ENCODE data around the gene PARN.

DNA sequence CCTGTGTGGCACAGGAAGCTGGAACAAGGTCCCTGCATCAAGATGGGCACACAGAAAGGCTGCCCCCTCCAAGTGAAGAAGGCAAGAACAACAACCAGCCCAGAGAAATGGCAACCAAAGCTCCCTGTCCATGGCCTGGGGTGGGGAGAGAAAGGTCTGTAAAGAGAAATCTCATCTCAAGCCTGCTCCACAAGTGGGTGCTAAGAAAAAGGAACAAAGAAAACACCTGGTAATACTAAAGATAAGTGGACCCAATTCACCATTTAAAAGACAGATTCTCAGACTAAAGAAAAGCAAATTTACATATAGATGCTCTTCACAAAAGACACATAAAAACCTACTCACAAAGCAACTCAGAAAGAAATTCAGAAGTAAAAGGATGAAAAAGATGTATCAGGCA is 107.4 kb downstream of the PARN start:
- TF ChIP-seq, protein P1, sequence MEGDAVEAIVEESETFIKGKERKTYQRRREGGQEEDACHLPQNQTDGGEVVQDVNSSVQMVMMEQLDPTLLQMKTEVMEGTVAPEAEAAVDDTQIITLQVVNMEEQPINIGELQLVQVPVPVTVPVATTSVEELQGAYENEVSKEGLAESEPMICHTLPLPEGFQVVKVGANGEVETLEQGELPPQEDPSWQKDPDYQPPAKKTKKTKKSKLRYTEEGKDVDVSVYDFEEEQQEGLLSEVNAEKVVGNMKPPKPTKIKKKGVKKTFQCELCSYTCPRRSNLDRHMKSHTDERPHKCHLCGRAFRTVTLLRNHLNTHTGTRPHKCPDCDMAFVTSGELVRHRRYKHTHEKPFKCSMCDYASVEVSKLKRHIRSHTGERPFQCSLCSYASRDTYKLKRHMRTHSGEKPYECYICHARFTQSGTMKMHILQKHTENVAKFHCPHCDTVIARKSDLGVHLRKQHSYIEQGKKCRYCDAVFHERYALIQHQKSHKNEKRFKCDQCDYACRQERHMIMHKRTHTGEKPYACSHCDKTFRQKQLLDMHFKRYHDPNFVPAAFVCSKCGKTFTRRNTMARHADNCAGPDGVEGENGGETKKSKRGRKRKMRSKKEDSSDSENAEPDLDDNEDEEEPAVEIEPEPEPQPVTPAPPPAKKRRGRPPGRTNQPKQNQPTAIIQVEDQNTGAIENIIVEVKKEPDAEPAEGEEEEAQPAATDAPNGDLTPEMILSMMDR (conservative IDR thresholded peaks at IDR 0.05), result no peak
- no peak for TF ChIP-seq ZFX (IDR thresholded peaks at IDR 0.05)

All from C4-2B (cell line).